Pons (tissue), 1 donor: ENCODE data around the gene NAALADL1.
A peak's percentile ranks its signal among the peaks of the same experiment; 100 is the strongest.
"Not testable (repeated sequence)": the region's sequence is repeated elsewhere in the genome, so short reads cannot be mapped to it uniquely, and the experiment has no call there.

Source experiments
- DNase-seq: peaks from one replicate; pipeline ENCODE4 v3.0.0-alpha.2; 2016; ENCODE audit warnings: low spot score

NAALADL1 gene

GRCh38 chr11:65013888-65014725, 44.2 kb downstream of the NAALADL1 start, which contains the start of gene ARL2:
ARL2 (plus strand) TSS chr11:65014160; CDS start chr11:65014208, 48 bp downstream.
- DNase-seq: peak; percentile 83

GRCh38 chr11:65013130-65013887, 45.0 kb downstream of the NAALADL1 start:
- DNase-seq: peak; percentile 80

GRCh38 chr11:65008873-65009272, 49.5 kb downstream of the NAALADL1 start:
- no peak for DNase-seq

- DNase-seq: no peak
These were observed 50.3 kb downstream of the NAALADL1 start for GRCh38 chr11:65008016-65008415.

GRCh38 chr11:65003968-65004367, 54.4 kb downstream of the NAALADL1 start:
- DNase-seq: not testable (repeated sequence)

GRCh38 chr11:65003282-65003681, 55.1 kb downstream of the NAALADL1 start:
- DNase-seq: no peak

GRCh38 chr11:65002706-65003105, 55.6 kb downstream of the NAALADL1 start:
- DNase-seq: no peak

GRCh38 chr11:64999478-64999877, 58.9 kb downstream of the NAALADL1 start:
- DNase-seq: no peak

- no peak for DNase-seq
These were observed 59.5 kb downstream of the NAALADL1 start for GRCh38 chr11:64998690-64999431.

GRCh38 chr11:64998141-64998540, 60.2 kb downstream of the NAALADL1 start:
- DNase-seq: no peak

- DNase-seq: peak; percentile 71
These were observed 61.5 kb downstream of the NAALADL1 start, which contains the start of gene BATF2 for GRCh38 chr11:64996710-64997380. BATF2 (minus strand) TSS chr11:64996971; CDS start chr11:64996914, 57 bp downstream.

GRCh38 chr11:64996327-64996709, 62.0 kb downstream of the NAALADL1 start:
- no peak for DNase-seq
